Endothelial cell of umbilical vein (primary cell): ENCODE results near the gene C4A.

Source experiments
- CTCF ChIP-seq, 2 donors: IDR thresholded peaks; 1 replicate in 1 of 2; 2 replicates in 1 of 2; pipeline ENCODE4 v1.5.1; 2011; ENCODE audit warnings: low read length in 2 of 2, mild to moderate bottlenecking in 2 of 2, moderate library complexity in 2 of 2, control low read depth in 1 of 2, inconsistent platforms in 1 of 2, low read depth in 1 of 2; ENCODE audit not compliant: insufficient read depth in 1 of 2; ENCODE audit errors: extremely low read depth in 1 of 2
- EZH2 ChIP-seq: IDR thresholded peaks from 2 replicates; pipeline ENCODE4 v1.6.1; 2012; ENCODE audit warnings: borderline replicate concordance, low read depth, mild to moderate bottlenecking, moderate library complexity, low read length, inconsistent platforms; ENCODE audit not compliant: severe bottlenecking
- FOS ChIP-seq: IDR thresholded peaks from 2 replicates; pipeline ENCODE4 v1.6.1; 2011; ENCODE audit warnings: mild to moderate bottlenecking, low read length, moderate library complexity, borderline replicate concordance; ENCODE audit not compliant: insufficient read depth
- GATA2 ChIP-seq: IDR thresholded peaks from 2 replicates; pipeline ENCODE4 v1.7.0; 2011; ENCODE audit warnings: low read depth, mild to moderate bottlenecking, moderate library complexity, mixed read lengths, low read length; ENCODE audit not compliant: insufficient read length, insufficient read depth
- MAX ChIP-seq: IDR thresholded peaks from 2 replicates; pipeline ENCODE4 v1.6.1; 2011; ENCODE audit not compliant: insufficient read depth, insufficient read length
- MYC ChIP-seq: IDR thresholded peaks from one replicate; pipeline ENCODE4 v1.6.1; 2011; ENCODE audit warnings: mild to moderate bottlenecking, low read depth, low read length
- POLR2A ChIP-seq: IDR thresholded peaks from 2 replicates; pipeline ENCODE4 v1.6.1; 2012; ENCODE audit warnings: low read depth, mild to moderate bottlenecking, control low read depth, low read length
- POLR2AphosphoS5 ChIP-seq: IDR thresholded peaks from 2 replicates; pipeline ENCODE4 v1.6.1; 2012; ENCODE audit warnings: low read depth, mild to moderate bottlenecking, control low read depth, low read length, moderate library complexity; ENCODE audit not compliant: insufficient read depth

- TF ChIP-seq CTCF (IDR thresholded peaks at IDR 0.05; ENCODE audit: extremely low read depth in 1 of 2, insufficient read depth in 1 of 2, low read depth in 1 of 2, low read length in 2 of 2) (no peak), EZH2 (no peak), MAX (no peak), GATA2 (no peak), MYC (no peak), POLR2AphosphoS5 (no peak), POLR2A (no peak), FOS (no peak)
These were observed 13.5 kb upstream of the C4A start for GRCh38 chr6:31968326-31968725.
